Heart left ventricle (tissue), 11 donors: ENCODE data around the gene SRP68. TPM values are rescaled to one million over a fixed set of nuclear protein-coding genes. Genes with fewer than 3 reads are reported as not detected.

Experiments used
- microRNA-seq, 4 donors: library from miRNA; unstranded; fragments of <30 nt; microRNA quantifications; one replicate each; pipeline versions ENCODE4 to v1.2.0, GENCODE V29; 2017 to 2020
- polyA plus RNA-seq, 2 donors: library from polyadenylated mRNA; stranded (reverse); fragments of 200-250 nt; gene quantifications; one replicate each; pipeline ENCODE4 v1.2.3, GENCODE V29; 2013
- total RNA-seq, 9 donors: library from RNA; depleted of rRNA in 2 of 9; stranded (reverse); fragments of >200 nt in 2 of 9; fragmentation: NEBNext Ultra II Directional in 3 of 9; extraction: Animal tissue kit (Norgen Biotek cat#: 25700) in 3 of 9; gene quantifications; one replicate each; pipeline versions ENCODE4 v1.1.0 to v1.2.4, GENCODE V29; 2016 to 2023
- donor health status: ischemic (EF 13 %, LVEDD 7.1; RV severe dilation, severe dysfunction).
- donor health status: healthy with polysubstance abuse.
- donor health status: DM: no; HTN: yes; CAD: no.
- donor health status: DM: no; HTN: no; CAD: no.
- donor health status: ischemic (EF 25% LVEDD 5.7; RV mildly dilated, moderate dysfunction).
- donor health status: healthy.
- donor health status: DM: yes; HTN: yes; CAD: no.
- donor health status: PGD.
- donor health status: nonischemic (EF 23%, LVEDD 6.1; RV moderate dilation, normal function).

SRP68 gene
- total and polyA plus RNA-seq, 11 donors, result 26.8 to 80.0 (median 59.4) TPM

Small RNAs within 50 kb of the gene (microRNA-seq; reads per million reads assigned to microRNA genes)
- gene MIR6868, result 0 to 5.4 (median 0.03) reads per million in 4 donors

Other genes starting within 250 kb of the SRP68 start
- 10 to 100 TPM in 2 of 9 donors, 1 to 10 TPM in 7; 2.1 to 28.5 (median 6.0) TPM for gene UNC13D, start 228.1 kb downstream of the SRP68 start, total RNA-seq
- 1 to 10 TPM; 4.5 to 5.8 TPM for gene UNC13D, start 228.1 kb downstream of the SRP68 start, polyA plus RNA-seq
- 100 to 1,000 TPM; 134 to 311 (median 158) TPM for gene WBP2, start 217.2 kb downstream of the SRP68 start, total RNA-seq
- 100 to 1,000 TPM; 128 to 217 TPM for gene WBP2, start 217.2 kb downstream of the SRP68 start, polyA plus RNA-seq
- gene TRIM47, start 193.9 kb downstream of the SRP68 start, total RNA-seq, result 10 to 100 TPM; 20.3 to 53.4 (median 31.8) TPM
- 10 to 100 TPM; 20.1 to 23.3 TPM for gene TRIM47, start 193.9 kb downstream of the SRP68 start, polyA plus RNA-seq
- gene TRIM65, start 175.6 kb downstream of the SRP68 start, total RNA-seq, result 10 to 100 TPM in 3 of 9 donors, 1 to 10 TPM in 6; 6.8 to 16.1 (median 9.5) TPM
- gene TRIM65, start 175.6 kb downstream of the SRP68 start, polyA plus RNA-seq, result 10 to 100 TPM in 1 of 2 donors, 1 to 10 TPM in 1; 7.5 to 10.5 TPM
- 100 to 1,000 TPM in 5 of 9 donors, 10 to 100 TPM in 4; 54.8 to 126 (median 106) TPM for gene MRPL38, start 167.6 kb downstream of the SRP68 start, total RNA-seq
- gene MRPL38, start 167.6 kb downstream of the SRP68 start, polyA plus RNA-seq, result 100 to 1,000 TPM in 1 of 2 donors, 10 to 100 TPM in 1; 79.7 to 111 TPM
- gene FBF1, start 131.5 kb downstream of the SRP68 start, total RNA-seq, result 1 to 10 TPM; 1.5 to 5.4 (median 2.9) TPM
- 1 to 10 TPM; 2.0 to 3.9 TPM for gene FBF1, start 131.5 kb downstream of the SRP68 start, polyA plus RNA-seq
- gene ACOX1, start 93.4 kb downstream of the SRP68 start, total RNA-seq, result 100 to 1,000 TPM in 2 of 9 donors, 10 to 100 TPM in 7; 65.5 to 117 (median 84.8) TPM
- gene ACOX1, start 93.4 kb downstream of the SRP68 start, polyA plus RNA-seq, result 10 to 100 TPM; 19.5 to 28.7 TPM
- 10 to 100 TPM in 3 of 9 donors, 1 to 10 TPM in 6; 3.3 to 15.6 (median 8.6) TPM for gene TEN1, start 93.3 kb downstream of the SRP68 start, total RNA-seq
- gene TEN1, start 93.3 kb downstream of the SRP68 start, polyA plus RNA-seq, result 10 to 100 TPM; 17.8 to 22.1 TPM
- gene CDK3, start 71.7 kb downstream of the SRP68 start, total RNA-seq, result 1 to 10 TPM in 6 of 9 donors, under 1 TPM in 1, not detected in 2; 0.46 to 3.1 (median 1.5) TPM
- 1 to 10 TPM; 1.6 to 3.6 TPM for gene CDK3, start 71.7 kb downstream of the SRP68 start, polyA plus RNA-seq
- gene EVPL, start 45.2 kb downstream of the SRP68 start, total RNA-seq, result 1 to 10 TPM in 1 of 9 donors, under 1 TPM in 5, not detected in 3; 0.04 to 2.0 (median 0.09) TPM
- gene EVPL, start 45.2 kb downstream of the SRP68 start, polyA plus RNA-seq, result under 1 TPM; 0.03 to 0.04 TPM
- not detected for gene GALR2, start 2.3 kb upstream of the SRP68 start, total RNA-seq
- gene GALR2, start 2.3 kb upstream of the SRP68 start, polyA plus RNA-seq, result under 1 TPM in 1 of 2 donors, not detected in 1; 0.18 TPM
- under 1 TPM in 1 of 9 donors, not detected in 8; 0.13 TPM for gene ZACN, start 6.7 kb upstream of the SRP68 start, total RNA-seq
- 1 to 10 TPM in 1 of 2 donors, under 1 TPM in 1; 0.51 to 1.5 TPM for gene ZACN, start 6.7 kb upstream of the SRP68 start, polyA plus RNA-seq
- gene EXOC7, start 31.3 kb upstream of the SRP68 start, total RNA-seq, result 100 to 1,000 TPM in 1 of 9 donors, 10 to 100 TPM in 8; 64.4 to 107 (median 80.5) TPM
- 10 to 100 TPM; 39.7 to 62.5 TPM for gene EXOC7, start 31.3 kb upstream of the SRP68 start, polyA plus RNA-seq
- gene FOXJ1, start 68.7 kb upstream of the SRP68 start, total RNA-seq, result not detected
- not detected for gene FOXJ1, start 68.7 kb upstream of the SRP68 start, polyA plus RNA-seq
- 1 to 10 TPM; 3.9 to 7.4 (median 5.2) TPM for gene RNF157, start 168.0 kb upstream of the SRP68 start, total RNA-seq
- 1 to 10 TPM; 3.6 to 5.5 TPM for gene RNF157, start 168.0 kb upstream of the SRP68 start, polyA plus RNA-seq
- 10 to 100 TPM in 8 of 9 donors, 1 to 10 TPM in 1; 8.5 to 49.8 (median 24.5) TPM for gene UBALD2, start 192.8 kb upstream of the SRP68 start, total RNA-seq
- 10 to 100 TPM; 12.5 to 18.5 TPM for gene UBALD2, start 192.8 kb upstream of the SRP68 start, polyA plus RNA-seq
- gene QRICH2, start 235.8 kb upstream of the SRP68 start, total RNA-seq, result 1 to 10 TPM; 1.0 to 2.7 (median 1.6) TPM
- gene QRICH2, start 235.8 kb upstream of the SRP68 start, polyA plus RNA-seq, result 1 to 10 TPM; 2.1 to 2.7 TPM